Measurements from ENCODE around the gene FAM222A. TPM values are rescaled to one million over a fixed set of nuclear protein-coding genes. Genes with fewer than 3 reads are reported as not detected.
A peak's percentile ranks its signal among the peaks of the same experiment; 100 is the strongest.

FAM222A gene
- total RNA-seq, 6 experiments from 2014 or later: 0.34 to 4.3 (median 1.2) TPM

DNA sequence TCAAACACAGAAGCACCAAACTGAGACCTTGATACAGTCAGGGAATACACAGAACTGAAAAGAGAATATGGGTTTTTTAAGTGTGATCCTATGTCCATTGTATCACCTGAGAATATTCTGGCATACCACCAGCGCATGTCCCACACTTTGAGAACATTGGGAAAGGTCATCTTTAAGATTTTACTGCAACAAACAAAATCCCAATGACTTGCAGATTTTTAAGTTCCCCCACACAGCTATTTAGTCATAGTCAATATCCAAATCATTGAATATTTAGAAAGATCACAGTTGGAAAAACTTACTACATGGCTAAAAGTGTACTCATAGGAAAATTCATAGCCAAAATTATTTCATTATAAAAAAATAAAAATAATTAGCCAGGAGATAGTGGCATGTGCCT, 65.1 kb downstream of the FAM222A start:
- no peak for TF ChIP-seq POLR2A (IDR thresholded peaks at IDR 0.05)
- TF ChIP-seq, protein P1, sequence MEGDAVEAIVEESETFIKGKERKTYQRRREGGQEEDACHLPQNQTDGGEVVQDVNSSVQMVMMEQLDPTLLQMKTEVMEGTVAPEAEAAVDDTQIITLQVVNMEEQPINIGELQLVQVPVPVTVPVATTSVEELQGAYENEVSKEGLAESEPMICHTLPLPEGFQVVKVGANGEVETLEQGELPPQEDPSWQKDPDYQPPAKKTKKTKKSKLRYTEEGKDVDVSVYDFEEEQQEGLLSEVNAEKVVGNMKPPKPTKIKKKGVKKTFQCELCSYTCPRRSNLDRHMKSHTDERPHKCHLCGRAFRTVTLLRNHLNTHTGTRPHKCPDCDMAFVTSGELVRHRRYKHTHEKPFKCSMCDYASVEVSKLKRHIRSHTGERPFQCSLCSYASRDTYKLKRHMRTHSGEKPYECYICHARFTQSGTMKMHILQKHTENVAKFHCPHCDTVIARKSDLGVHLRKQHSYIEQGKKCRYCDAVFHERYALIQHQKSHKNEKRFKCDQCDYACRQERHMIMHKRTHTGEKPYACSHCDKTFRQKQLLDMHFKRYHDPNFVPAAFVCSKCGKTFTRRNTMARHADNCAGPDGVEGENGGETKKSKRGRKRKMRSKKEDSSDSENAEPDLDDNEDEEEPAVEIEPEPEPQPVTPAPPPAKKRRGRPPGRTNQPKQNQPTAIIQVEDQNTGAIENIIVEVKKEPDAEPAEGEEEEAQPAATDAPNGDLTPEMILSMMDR (IDR thresholded peaks at IDR 0.05): no peak
- intact Hi-C loops (cut with DNase I): loop anchor here (5.0 to 10.0 kb wide), 3 partner anchors 181 to 344 kb away; no protein-coding TSS in a partner anchor
- Histone ChIP-seq H3K4me1 (peaks cover 0 to 4% (median 2%) of the 10 kb centered on the region in 4 donors), H3K27me3 (no peaks in the 10 kb centered on the region), H3K27ac (no peak overlapping the region), H3K9me3 (no peaks in the 10 kb centered on the region), H3K4me3 (no peak overlapping the region), H3K36me3 (peaks cover 0 to 4% (median 0%) of the 10 kb centered on the region in 4 donors)
- ATAC-seq: no peak
- whole genome bisulfite sequencing (ENCODE audit: insufficient coverage, low coverage, low lambda C conversion rate, missing lambda C conversion rate): 100% methylated on average over 1 of the region's 1 CpG
- no peak for DNase-seq

DNA sequence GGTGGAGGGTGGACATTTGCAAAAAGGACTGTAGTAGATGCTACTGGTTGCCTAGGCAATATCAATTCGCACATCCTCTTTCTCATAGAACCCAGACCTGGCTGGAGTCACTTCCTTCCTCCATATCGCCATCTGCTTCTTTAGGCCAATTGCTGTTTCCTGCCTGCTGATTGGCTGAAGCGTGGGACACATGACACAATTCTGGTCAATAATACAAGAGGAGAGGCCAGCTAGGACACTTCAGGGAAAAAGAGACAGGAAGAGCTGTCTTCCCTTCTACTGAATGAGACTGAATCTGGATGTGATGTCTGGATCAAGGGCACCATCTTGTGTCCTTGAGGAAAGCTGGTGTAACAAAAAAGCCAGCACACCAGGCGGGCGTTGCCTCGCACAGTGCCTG, 65.8 kb downstream of the FAM222A start:
- Histone ChIP-seq H3K36me3 (peaks cover 0 to 8% (median 0%) of the 10 kb centered on the region in 4 donors), H3K4me1 (no peaks in the 10 kb centered on the region), H3K27me3 (no peaks in the 10 kb centered on the region), H3K4me3 (no peak overlapping the region), H3K9me3 (no peaks in the 10 kb centered on the region), H3K27ac (no peak overlapping the region)
- ATAC-seq (peak in 1 of 4 donors; percentile 10), DNase-seq (peak in 1 of 3 donors; percentile 12)
- no peak for TF ChIP-seq POLR2A (IDR thresholded peaks at IDR 0.05)
- TF ChIP-seq, protein P1 (IDR thresholded peaks at IDR 0.05): peak in 1 of 4 donors; percentile 6
- WGBS (ENCODE audit: insufficient coverage, low coverage, low lambda C conversion rate, missing lambda C conversion rate): 92% methylated on average over 6 of the region's 6 CpGs
- intact Hi-C loops (cut with DNase I): loop anchor here (5.0 to 10.0 kb wide), 3 partner anchors 182 to 345 kb away; no protein-coding TSS in a partner anchor

DNA sequence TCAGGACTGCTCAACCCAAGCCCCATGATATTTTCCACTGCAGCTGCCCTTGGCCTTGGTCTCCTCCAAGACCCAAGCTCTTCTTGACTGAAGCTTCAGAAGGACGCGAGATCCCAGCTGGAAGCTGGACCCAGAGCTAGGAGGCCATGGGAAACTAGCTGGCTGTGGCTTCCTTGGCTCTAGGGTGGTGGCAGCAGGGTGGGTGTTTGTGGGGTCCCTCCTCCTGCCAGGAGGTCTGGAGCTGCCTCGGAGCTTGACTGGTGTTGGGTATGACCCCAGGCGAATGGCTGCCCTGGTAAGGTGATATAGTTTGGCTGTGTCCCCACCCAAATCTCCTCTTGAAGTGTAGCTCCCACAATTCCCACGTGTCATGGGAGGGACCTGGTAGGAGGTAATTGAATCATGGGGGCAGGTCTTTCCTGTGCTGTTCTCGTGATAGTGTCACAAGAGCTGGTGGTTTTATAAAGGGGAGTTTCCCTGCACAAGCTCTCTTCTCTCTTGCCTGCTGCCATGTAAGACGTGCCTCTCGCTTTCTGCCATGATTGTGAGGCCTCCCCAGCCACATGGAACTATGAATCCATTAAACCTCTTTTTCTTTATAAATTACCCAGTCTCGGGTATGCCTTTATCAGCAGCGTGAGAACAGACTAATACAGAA, 68.2 kb downstream of the FAM222A start:
- peaks cover 0 to 12% (median 4%) of the 10 kb centered on the region in 4 donors for H3K36me3 ChIP-seq
- no peak overlapping the region for H3K4me3 ChIP-seq
- 100% methylated on average over 2 of the region's 10 CpGs for WGBS (ENCODE audit: insufficient coverage, low coverage, low lambda C conversion rate, missing lambda C conversion rate)
- intact Hi-C loops (cut with DNase I): no loop called here
- H3K27ac ChIP-seq: no peak overlapping the region
- TF ChIP-seq, protein P1 (IDR thresholded peaks at IDR 0.05): no peak
- TF ChIP-seq POLR2A (IDR thresholded peaks at IDR 0.05): no peak
- H3K27me3 ChIP-seq: no peaks in the 10 kb centered on the region
- no peak for ATAC-seq
- no peaks in the 10 kb centered on the region for H3K9me3 ChIP-seq
- no peak for DNase-seq
- H3K4me1 ChIP-seq: no peaks in the 10 kb centered on the region

DNA sequence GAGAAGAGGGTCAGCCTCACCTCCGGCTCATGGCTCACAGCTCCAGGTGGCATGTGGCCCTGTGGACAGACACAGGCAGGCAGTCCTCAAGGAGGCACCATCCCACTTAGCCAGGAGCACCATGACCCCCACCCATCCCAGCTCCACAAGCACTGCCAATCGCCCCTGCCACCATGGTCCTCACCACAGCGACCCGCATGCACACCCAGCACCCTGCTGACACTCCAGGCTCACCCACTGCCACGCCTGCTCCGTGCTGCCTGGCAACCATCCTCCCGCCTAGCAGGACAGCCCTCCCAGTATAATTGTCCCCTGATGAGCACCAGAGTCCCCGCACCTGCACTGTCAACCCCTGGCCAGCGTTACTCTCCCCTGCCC, 68.7 kb downstream of the FAM222A start:
- intact Hi-C loops (cut with DNase I): no loop called here
- WGBS (ENCODE audit: insufficient coverage, low coverage, low lambda C conversion rate, missing lambda C conversion rate): 85% methylated on average over 7 of the region's 9 CpGs
- no peaks in the 10 kb centered on the region for H3K9me3 ChIP-seq
- peaks cover 0 to 12% (median 4%) of the 10 kb centered on the region in 4 donors for H3K36me3 ChIP-seq
- H3K27ac ChIP-seq: no peak overlapping the region
- ATAC-seq: peak in 2 of 4 donors; percentile 9 to 19
- TF ChIP-seq, protein P1 (IDR thresholded peaks at IDR 0.05): no peak
- TF ChIP-seq POLR2A (IDR thresholded peaks at IDR 0.05): no peak
- no peaks in the 10 kb centered on the region for H3K27me3 ChIP-seq
- H3K4me1 ChIP-seq: no peaks in the 10 kb centered on the region
- H3K4me3 ChIP-seq: no peak overlapping the region
- DNase-seq: no peak

All from right lobe of liver (tissue), 6 donors.